DOHH2 (cell line): ENCODE data around the gene ASXL1.

Experiments
- CTCF ChIP-seq: fragments of 200-600 bp; sonication (generic); IDR thresholded peaks from one replicate; pipeline ENCODE4 v1.5.1; 2014; ENCODE audit warnings: antibody characterized with exemption, mild to moderate bottlenecking, low read depth, low read length; ENCODE audit not compliant: poor library complexity, severe bottlenecking
- EZH2phosphoT487 ChIP-seq: fragments of 200-600 bp; sonication (generic); IDR thresholded peaks from 2 replicates; pipeline ENCODE4 v1.6.1; 2017; ENCODE audit warnings: borderline replicate concordance, mild to moderate bottlenecking, antibody characterized with exemption, low read length, moderate library complexity, mixed read lengths

GRCh38 chr20:32400476-32400875 is 42.3 kb downstream of the ASXL1 start:
- TF ChIP-seq CTCF = no peak
- TF ChIP-seq EZH2phosphoT487 = no peak
